ENCODE data around the gene HTR3C. TPM values are rescaled to one million over a fixed set of nuclear protein-coding genes. Genes with fewer than 3 reads are reported as not detected.

HTR3C gene
- total and polyA plus RNA-seq, 2 experiments from 2014 or later: not detected

DNA sequence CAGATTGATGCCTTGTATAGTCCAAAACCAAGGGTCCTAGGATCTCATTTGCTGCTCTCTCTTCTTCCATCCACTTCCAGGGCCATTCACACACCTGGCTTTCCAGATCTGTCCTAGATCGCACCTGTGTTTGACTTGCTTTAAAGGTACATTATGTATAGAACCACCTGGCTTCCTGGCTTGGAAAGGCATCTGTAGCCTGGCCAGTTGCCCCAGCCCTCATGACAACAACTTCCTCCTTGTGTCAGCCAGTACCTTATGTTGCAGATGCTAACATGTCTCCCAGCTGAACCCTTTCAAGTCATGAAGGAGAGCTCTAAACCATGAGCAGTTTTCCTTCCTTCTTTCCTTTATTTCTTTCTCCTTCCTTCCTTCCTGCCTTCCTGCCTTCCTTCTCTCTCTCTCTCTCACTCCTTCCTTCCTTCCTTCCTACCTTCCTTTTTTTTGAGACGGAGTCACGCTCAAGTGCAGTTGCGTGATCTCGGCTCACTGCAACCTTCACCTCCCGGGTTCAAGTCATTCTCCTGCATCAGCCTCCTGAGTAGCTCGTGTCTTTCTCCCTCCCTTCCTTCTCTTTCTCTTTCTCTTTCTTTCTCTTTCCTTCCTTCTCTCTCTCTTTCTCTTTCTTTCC is 2.5 kb upstream of the HTR3C start:
- no peaks in the 10 kb centered on the region for H3K27me3 ChIP-seq
- no peak overlapping the region for H3K4me3 ChIP-seq
- H3K4me2 ChIP-seq: no peak overlapping the region
- no peaks in the 10 kb centered on the region for H3K9me3 ChIP-seq (ENCODE audit: low read depth)
- H3K36me3 ChIP-seq (replicated peaks; ENCODE audit: insufficient read depth, low read depth): no peaks in the 10 kb centered on the region
- H3K27ac ChIP-seq: no peak overlapping the region
- H2AFZ ChIP-seq: no peak overlapping the region
- H3K9me2 ChIP-seq (replicated peaks; ENCODE audit: insufficient read depth): no peaks in the 10 kb centered on the region
- no peaks in the 10 kb centered on the region for H3K79me2 ChIP-seq
- 97% methylated on average over 6 of the region's 7 CpGs for WGBS (ENCODE audit: low lambda C conversion rate, missing lambda C conversion rate)
- no peak for TF ChIP-seq EZH2 (IDR thresholded peaks at IDR 0.05; ENCODE audit: borderline replicate concordance)
- TF ChIP-seq EZH2phosphoT487 (IDR thresholded peaks at IDR 0.05; ENCODE audit: low read depth, severe bottlenecking, unreplicated experiment): no peak
- TF ChIP-seq, protein P1, sequence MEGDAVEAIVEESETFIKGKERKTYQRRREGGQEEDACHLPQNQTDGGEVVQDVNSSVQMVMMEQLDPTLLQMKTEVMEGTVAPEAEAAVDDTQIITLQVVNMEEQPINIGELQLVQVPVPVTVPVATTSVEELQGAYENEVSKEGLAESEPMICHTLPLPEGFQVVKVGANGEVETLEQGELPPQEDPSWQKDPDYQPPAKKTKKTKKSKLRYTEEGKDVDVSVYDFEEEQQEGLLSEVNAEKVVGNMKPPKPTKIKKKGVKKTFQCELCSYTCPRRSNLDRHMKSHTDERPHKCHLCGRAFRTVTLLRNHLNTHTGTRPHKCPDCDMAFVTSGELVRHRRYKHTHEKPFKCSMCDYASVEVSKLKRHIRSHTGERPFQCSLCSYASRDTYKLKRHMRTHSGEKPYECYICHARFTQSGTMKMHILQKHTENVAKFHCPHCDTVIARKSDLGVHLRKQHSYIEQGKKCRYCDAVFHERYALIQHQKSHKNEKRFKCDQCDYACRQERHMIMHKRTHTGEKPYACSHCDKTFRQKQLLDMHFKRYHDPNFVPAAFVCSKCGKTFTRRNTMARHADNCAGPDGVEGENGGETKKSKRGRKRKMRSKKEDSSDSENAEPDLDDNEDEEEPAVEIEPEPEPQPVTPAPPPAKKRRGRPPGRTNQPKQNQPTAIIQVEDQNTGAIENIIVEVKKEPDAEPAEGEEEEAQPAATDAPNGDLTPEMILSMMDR (IDR thresholded peaks at IDR 0.05; ENCODE audit: poor library complexity): no peak
- no peak for DNase-seq (ENCODE audit: low spot score)
- H3K4me1 ChIP-seq (ENCODE audit: insufficient read depth): no peaks in the 10 kb centered on the region
- H4K20me1 ChIP-seq (ENCODE audit: insufficient read depth, poor library complexity, severe bottlenecking): no peaks in the 10 kb centered on the region

DNA sequence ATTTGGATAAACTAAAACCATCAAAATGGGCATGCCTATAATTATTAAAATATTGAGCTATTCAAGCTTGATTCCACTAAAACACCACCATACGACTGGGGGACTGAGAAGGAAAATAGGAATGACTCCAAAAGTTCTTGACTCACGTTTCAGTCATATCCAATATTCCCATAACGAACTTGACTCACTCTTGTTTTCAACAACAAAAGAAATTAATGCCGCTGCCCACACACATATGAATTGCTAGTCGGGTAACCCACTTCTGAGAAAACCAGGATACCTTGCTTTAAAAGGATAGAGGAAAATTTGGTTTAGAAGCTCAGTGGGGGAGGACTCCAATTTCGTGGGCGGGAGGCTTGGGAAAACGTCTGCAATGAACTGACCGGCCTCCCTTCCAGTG is 5.2 kb downstream of the HTR3C start:
- TF ChIP-seq, protein P1 (IDR thresholded peaks at IDR 0.05; ENCODE audit: poor library complexity): no peak
- TF ChIP-seq EZH2 (IDR thresholded peaks at IDR 0.05; ENCODE audit: borderline replicate concordance) (no peak), EZH2phosphoT487 (IDR thresholded peaks at IDR 0.05; ENCODE audit: low read depth, severe bottlenecking, unreplicated experiment) (no peak)
- Histone ChIP-seq H3K4me1 (ENCODE audit: insufficient read depth) (no peaks in the 10 kb centered on the region), H3K4me3 (no peak overlapping the region), H3K9me2 (replicated peaks; ENCODE audit: insufficient read depth) (no peaks in the 10 kb centered on the region), H3K9me3 (ENCODE audit: low read depth) (no peaks in the 10 kb centered on the region), H3K27ac (no peak overlapping the region), H3K79me2 (no peaks in the 10 kb centered on the region), H2AFZ (no peak overlapping the region), H4K20me1 (ENCODE audit: insufficient read depth, poor library complexity, severe bottlenecking) (no peaks in the 10 kb centered on the region), H3K27me3 (no peaks in the 10 kb centered on the region), H3K4me2 (no peak overlapping the region), H3K36me3 (replicated peaks; ENCODE audit: insufficient read depth, low read depth) (no peaks in the 10 kb centered on the region)
- no peak for DNase-seq (ENCODE audit: low spot score)
- 73% methylated on average over 9 of the region's 9 CpGs for WGBS (ENCODE audit: low lambda C conversion rate, missing lambda C conversion rate)

DNA sequence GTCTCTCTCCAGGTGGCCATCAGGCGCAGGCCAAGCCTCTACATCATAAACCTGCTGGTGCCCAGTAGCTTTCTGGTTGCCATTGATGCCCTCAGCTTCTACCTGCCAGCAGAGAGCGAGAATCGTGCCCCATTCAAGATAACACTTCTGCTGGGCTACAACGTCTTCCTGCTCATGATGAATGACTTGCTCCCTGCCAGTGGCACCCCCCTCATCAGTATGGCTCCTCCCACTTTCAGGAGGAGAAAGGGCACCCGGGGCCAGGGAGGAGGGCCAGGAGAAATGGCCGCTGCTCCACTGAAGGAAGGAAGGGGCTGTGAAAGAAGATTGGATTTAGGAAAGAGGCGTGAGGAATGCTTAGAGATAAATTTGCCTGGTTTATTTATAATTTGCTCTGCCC is 6.6 kb downstream of the HTR3C start:
- no peak overlapping the region for H3K4me2 ChIP-seq
- no peaks in the 10 kb centered on the region for H3K9me2 ChIP-seq (replicated peaks; ENCODE audit: insufficient read depth)
- H3K27ac ChIP-seq: no peak overlapping the region
- no peaks in the 10 kb centered on the region for H3K79me2 ChIP-seq
- H4K20me1 ChIP-seq (ENCODE audit: insufficient read depth, poor library complexity, severe bottlenecking): no peaks in the 10 kb centered on the region
- no peaks in the 10 kb centered on the region for H3K36me3 ChIP-seq (replicated peaks; ENCODE audit: insufficient read depth, low read depth)
- H3K27me3 ChIP-seq: no peaks in the 10 kb centered on the region
- TF ChIP-seq EZH2phosphoT487 (IDR thresholded peaks at IDR 0.05; ENCODE audit: low read depth, severe bottlenecking, unreplicated experiment): no peak
- H3K9me3 ChIP-seq (ENCODE audit: low read depth): no peaks in the 10 kb centered on the region
- 75% methylated on average over 7 of the region's 7 CpGs for WGBS (ENCODE audit: low lambda C conversion rate, missing lambda C conversion rate)
- no peaks in the 10 kb centered on the region for H3K4me1 ChIP-seq (ENCODE audit: insufficient read depth)
- no peak for DNase-seq (ENCODE audit: low spot score)
- no peak overlapping the region for H3K4me3 ChIP-seq
- no peak overlapping the region for H2AFZ ChIP-seq

DNA sequence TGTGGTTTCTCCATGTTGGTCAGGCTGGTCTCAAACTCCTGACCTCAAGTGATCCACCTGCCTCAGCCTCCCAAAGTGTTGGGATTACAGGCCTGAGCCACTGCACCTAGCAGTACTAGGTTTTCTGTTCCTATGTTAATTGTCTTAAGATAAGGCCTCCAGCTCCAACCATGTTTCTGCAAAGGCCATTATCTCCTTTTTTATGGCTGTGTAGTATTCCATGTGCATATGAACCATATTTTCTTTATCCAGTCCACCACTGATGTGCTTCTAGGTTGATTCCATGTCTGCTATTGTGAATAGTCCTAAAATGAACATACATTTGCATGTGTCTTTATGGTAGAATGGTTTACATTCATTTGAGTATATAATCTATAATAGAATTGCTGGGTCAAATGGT is 9.8 kb downstream of the HTR3C start:
- DNase-seq (ENCODE audit: low spot score): no peak
- Histone ChIP-seq H2AFZ (no peak overlapping the region), H3K9me2 (replicated peaks; ENCODE audit: insufficient read depth) (no peaks in the 10 kb centered on the region), H3K27ac (no peak overlapping the region), H3K4me3 (no peak overlapping the region), H4K20me1 (ENCODE audit: insufficient read depth, poor library complexity, severe bottlenecking) (no peaks in the 10 kb centered on the region), H3K36me3 (replicated peaks; ENCODE audit: insufficient read depth, low read depth) (no peaks in the 10 kb centered on the region), H3K27me3 (no peaks in the 10 kb centered on the region), H3K4me2 (no peak overlapping the region), H3K9me3 (ENCODE audit: low read depth) (no peaks in the 10 kb centered on the region), H3K79me2 (no peaks in the 10 kb centered on the region), H3K4me1 (ENCODE audit: insufficient read depth) (no peaks in the 10 kb centered on the region)
- TF ChIP-seq EZH2phosphoT487 (IDR thresholded peaks at IDR 0.05; ENCODE audit: low read depth, severe bottlenecking, unreplicated experiment) (no peak), EZH2 (IDR thresholded peaks at IDR 0.05; ENCODE audit: borderline replicate concordance) (no peak)
- TF ChIP-seq, protein P1 (IDR thresholded peaks at IDR 0.05; ENCODE audit: poor library complexity): no peak

Measured in hepatocyte (in vitro differentiated cells).